NCI-H2107 treated with DMSO at 0.1 percent for 48 hours (cell line): ENCODE data around the gene DNAJB11.

Experiments used
- DNase-seq: peaks from one replicate; lab custom pipeline; 2025; ENCODE audit not compliant: unreplicated experiment; lab: John Stamatoyannopoulos, UW

The DNAJB11 gene

DNA sequence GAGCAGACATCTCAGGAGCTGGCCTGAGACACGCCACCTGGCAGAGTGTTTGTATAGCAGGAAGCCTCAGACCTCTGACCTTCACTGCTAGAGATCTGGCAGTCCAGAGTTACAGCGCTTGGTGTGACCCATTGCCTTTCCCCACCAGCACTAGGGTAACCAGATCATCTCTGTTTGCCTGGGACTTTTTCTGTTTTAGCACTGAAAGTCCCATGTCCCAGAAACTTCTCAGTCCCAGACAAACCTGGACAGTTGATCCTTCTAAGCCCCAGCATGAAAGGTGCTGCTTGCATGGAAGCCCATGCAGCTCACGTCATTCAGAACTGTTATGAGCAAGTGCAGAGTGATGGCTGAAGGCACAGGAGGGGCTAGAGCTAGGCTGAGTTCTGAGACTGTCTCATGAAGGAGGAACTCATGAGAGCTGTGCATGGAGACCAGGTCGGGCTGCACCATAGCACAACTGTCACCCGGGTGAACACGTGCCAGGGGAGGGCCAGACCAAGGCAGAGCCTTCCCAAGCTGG lies 24.1 kb downstream of the DNAJB11 start:
- no peak for DNase-seq

GRCh38 chr3:186596568-186597287 lies 26.2 kb downstream of the DNAJB11 start:
- DNase-seq = peak; percentile 83

GRCh38 chr3:186598108-186598784 lies 27.7 kb downstream of the DNAJB11 start:
- no peak for DNase-seq

DNA sequence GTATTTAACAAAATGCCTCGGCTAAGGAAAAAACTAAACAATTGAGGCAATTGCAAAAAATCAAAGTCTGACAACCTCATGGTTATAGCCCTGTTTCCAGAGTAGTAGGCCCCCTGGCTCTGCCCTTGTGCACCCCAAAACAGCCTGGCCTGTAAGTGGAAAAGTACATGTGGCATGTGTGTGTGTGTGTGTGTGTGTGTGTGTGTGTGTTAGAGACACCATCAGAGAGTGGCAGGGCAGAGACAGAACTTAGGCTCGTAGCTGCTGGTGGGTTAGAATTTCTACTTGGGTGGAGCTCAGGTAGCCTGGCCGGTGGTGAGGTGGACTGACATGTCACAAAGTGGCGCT lies 28.2 kb downstream of the DNAJB11 start:
- no peak for DNase-seq

DNA sequence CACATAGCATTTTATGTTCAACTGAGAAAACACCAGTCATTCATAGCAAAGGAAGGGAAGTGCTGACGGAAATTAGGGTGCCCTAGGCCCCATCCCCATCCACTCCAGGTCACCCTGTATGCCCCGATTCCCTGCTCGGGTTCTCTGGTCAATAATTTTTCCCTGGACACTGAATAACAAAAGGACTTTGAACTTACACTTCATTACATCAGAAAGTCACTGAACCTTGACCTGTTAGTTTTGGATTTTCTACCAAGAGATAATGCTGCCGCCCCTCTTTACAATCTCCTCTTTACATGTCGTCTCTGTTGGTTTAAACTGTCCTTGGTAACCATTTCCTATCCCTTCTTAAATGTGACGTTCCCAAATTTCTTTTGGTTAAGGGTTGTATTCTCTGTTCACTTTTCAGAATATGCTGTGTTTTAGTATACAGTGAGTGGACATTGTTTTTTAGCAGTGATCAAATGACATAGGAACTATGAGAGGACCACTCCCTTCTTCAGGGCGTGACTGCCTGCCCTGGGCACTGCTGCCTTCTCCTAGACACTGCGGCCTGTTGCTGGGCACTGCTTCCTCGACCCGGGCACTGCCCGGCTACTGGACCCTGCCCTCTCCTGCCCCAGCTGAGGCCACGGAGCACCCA lies 28.7 kb downstream of the DNAJB11 start:
- DNase-seq = no peak

GRCh38 chr3:186599785-186600166 lies 29.3 kb downstream of the DNAJB11 start:
- no peak for DNase-seq

GRCh38 chr3:186600896-186601295 lies 30.4 kb downstream of the DNAJB11 start:
- DNase-seq = no peak

DNA sequence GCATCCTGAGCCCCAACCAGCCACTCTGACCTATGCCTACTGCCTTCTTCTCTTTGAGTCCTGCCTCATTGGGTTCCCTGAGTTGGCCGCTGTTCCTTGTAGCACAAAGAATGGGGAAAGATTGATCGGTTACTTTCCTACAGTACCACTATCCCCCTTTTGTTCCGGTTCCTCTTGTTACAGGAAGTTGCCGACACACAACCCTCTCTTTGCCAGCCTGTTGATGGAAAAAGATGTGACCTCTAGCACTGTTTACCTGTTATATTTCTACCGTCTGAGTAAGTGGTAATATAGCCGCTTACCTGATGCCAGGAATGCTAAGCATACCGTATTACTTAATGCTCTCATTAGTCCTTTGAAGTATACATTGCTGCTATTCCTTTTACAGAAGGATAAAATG lies 32.6 kb downstream of the DNAJB11 start:
- no peak for DNase-seq

- DNase-seq = no peak
These were observed 34.6 kb downstream of the DNAJB11 start for GRCh38 chr3:186605078-186605477.

DNA sequence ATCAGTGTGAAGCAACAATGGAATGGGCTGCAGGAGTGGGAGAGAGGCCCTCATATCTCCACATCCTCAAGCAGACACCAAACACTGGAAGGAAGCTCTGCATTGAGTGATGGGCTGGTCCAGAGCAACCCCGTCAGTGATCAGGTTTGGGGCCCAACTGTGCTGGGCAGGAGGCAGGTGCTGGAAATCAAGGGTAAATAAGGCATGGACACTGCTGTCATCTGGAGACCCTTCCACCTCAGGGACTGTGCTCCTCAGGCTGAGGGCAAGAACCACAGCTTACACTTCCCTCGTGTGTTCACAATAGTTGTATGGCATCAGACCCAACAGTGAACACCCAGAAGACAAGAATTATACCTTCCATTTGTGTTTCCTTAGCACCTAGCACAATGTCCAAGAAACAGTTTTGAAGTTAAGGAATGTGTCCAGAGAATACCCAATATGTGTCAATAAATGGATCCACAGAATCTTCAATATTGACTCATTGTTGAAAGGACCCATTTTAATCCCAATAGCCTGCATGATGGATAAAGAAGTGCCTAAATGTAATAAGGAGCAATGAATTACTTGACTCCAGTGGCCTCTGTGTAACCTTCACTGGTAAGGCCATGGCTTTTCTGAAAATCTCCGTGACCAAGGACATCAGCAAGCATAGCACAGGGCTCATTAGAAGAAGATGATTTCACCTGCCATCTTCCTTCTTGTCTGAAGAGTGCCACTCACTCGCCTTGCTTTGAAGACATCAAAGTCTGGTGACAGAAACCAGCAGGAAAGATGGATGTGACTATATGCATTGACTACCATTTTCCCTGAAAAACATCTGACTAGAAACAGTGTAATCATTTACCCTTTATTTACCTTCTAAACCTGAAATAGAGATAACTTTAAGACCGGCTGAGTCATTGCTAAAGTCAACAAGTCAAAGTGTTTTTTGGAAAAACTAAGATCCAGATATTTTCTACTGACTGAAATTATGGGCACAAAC lies 35.3 kb downstream of the DNAJB11 start:
- DNase-seq = no peak

GRCh38 chr3:186608624-186609215 lies 38.2 kb downstream of the DNAJB11 start:
- no peak for DNase-seq

DNA sequence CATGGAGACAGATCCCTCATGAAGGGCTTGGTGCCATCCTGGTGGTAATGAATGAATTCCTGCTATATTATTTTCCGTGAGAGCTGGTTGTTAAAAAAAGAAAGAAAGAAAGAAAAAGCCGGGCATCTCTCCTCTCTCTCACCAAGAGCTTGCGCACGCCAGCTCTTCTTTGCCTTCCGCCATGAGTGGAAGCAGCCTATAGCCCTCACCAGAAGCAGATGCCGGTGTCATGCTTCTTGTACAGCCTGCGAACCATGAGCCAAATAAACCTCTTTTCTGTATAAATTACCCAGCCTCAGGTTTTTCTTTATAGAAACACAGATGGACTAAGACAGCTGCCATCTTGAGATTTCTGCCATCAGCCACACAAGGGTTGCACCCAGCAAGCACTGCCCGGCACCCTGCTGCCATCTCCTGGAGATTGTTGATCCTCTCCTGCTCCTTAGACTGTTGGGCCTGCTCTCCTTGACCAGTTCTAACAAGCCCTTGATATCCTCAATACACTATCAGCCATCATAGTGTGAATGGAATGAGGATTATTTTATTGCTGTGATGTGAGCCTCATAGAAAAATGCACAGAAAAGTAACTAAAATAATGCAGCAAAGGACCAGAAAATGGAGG lies 38.8 kb downstream of the DNAJB11 start:
- no peak for DNase-seq

GRCh38 chr3:186612065-186612464 lies 41.5 kb downstream of the DNAJB11 start:
- DNase-seq = no peak

DNA sequence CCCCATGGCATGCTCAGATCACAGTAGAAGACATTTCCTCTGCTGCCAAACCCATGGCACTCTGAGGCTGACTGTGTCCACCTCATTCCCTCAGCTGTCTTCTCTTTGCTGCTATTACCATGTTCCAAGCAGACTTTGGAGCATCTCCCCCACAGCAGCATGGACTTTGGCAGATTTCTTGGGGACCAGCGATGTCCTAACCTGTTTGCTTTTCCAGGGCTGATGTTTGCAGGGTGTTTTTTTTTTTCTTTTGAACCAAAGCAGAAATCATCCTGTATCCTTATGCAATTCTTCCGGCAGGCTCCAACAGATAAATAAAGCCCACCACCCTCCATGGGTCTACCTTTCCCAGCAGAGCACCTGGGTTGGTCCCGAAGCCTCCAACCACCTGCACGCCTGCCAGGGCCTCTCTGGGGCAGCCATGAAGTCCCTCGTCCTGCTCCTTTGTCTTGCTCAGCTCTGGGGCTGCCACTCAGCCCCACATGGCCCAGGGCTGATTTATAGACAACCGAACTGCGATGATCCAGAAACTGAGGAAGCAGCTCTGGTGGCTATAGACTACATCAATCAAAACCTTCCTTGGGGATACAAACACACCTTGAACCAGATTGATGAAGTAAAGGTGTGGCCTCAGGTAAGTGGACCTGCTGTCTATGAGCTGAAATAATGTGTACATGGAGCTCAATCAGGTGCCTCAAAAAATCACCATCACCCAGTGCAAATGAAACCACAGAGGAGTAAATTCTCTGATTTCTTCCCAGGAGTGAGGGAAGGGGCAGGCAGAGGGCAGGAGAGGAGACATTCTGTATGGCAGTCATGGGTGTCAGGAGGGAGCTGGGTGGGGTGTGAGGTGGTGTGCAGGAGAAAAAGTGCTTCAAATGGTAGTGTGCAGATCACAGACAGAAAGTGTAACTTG lies 42.5 kb downstream of the DNAJB11 start, which contains the start of gene AHSG:
TSS of gene AHSG (plus strand) at position 340 of the 916 bp plus-strand sequence. CDS start at position 422, 82 bp downstream.
- DNase-seq = no peak

GRCh38 chr3:186613637-186614265 lies 43.2 kb downstream of the DNAJB11 start:
- no peak for DNase-seq

DNA sequence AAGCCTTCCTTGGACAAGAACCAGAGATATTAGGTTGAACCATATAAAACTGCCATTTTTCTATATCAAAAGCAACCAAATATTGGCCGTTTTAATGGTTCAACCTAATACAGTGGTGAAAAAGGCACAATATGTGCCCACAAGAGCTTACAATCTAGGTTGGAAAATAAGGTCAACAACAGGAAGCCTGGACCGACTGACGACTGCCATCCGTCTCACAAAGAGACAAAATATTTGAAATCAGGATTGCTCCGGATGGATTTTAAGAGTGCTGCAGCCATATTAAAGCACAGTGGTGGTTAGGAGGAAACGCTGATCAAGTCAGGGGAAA lies 43.7 kb downstream of the DNAJB11 start:
- no peak for DNase-seq

- peak; percentile 97 for DNase-seq
These were observed 44.3 kb downstream of the DNAJB11 start for GRCh38 chr3:186614597-186615483.

- DNase-seq = no peak
These were observed 45.7 kb downstream of the DNAJB11 start for GRCh38 chr3:186616299-186616617.
